MM.1S (cell line): ENCODE data around the gene ABCB9.

Source experiments
- EZH2 ChIP-seq: fragments of 300-600 bp; sonication (generic); optimal IDR thresholded peaks from 2 replicates; pipeline ENCODE3; 2017; ENCODE audit warnings: low read depth, mild to moderate bottlenecking, antibody characterized with exemption, low read length, mixed read lengths
- TF ChIP-seq, protein P1 (sequence below): fragments of 300-600 bp; sonication (generic); IDR thresholded peaks from 2 replicates; pipeline ENCODE4 v1.5.1; 2016; ENCODE audit warnings: antibody characterized with exemption, low read length, mixed read lengths

DNA sequence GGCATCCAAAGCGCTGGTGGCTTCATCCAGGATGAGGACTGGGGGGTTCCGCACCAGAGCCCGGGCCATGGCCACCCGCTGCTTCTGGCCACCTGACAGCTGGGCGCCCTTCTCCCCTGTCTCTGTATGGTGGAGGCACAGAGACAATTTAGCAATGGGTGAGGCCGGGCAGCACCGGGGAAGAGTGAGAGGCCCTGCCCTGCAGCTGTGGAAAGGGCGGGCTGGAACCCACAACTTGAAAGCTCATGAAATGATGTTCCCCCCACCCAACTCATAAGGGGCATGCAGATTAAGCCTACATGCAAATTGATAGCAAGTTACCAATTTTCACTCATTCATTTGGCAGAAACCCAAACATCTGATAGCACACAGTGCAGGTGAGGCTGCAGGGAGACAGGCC, 34.1 kb downstream of the ABCB9 start:
- TF ChIP-seq, protein P1, sequence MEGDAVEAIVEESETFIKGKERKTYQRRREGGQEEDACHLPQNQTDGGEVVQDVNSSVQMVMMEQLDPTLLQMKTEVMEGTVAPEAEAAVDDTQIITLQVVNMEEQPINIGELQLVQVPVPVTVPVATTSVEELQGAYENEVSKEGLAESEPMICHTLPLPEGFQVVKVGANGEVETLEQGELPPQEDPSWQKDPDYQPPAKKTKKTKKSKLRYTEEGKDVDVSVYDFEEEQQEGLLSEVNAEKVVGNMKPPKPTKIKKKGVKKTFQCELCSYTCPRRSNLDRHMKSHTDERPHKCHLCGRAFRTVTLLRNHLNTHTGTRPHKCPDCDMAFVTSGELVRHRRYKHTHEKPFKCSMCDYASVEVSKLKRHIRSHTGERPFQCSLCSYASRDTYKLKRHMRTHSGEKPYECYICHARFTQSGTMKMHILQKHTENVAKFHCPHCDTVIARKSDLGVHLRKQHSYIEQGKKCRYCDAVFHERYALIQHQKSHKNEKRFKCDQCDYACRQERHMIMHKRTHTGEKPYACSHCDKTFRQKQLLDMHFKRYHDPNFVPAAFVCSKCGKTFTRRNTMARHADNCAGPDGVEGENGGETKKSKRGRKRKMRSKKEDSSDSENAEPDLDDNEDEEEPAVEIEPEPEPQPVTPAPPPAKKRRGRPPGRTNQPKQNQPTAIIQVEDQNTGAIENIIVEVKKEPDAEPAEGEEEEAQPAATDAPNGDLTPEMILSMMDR = no peak
- no peak for TF ChIP-seq EZH2
